BLaER1 (cell line): ENCODE measurements around the gene C11orf68.
A peak's percentile ranks its signal among the peaks of the same experiment; 100 is the strongest.
"Not testable (repeated sequence)": the region's sequence is repeated elsewhere in the genome, so short reads cannot be mapped to it uniquely, and the experiment has no call there.

Experiments
- H3K27ac ChIP-seq: shearing (Covaris generic); formaldehyde crosslinking; 2 replicates; pipeline ENCODE4 v1.8.1; 2022
- H3K27me3 ChIP-seq: shearing (Covaris generic); formaldehyde crosslinking; 2 replicates; pipeline ENCODE4 v1.8.1; 2022
- H3K36me3 ChIP-seq: shearing (Covaris generic); formaldehyde crosslinking; 2 replicates; pipeline ENCODE4 v1.8.1; 2022
- H3K4me1 ChIP-seq: shearing (Covaris generic); formaldehyde crosslinking; 2 replicates; pipeline ENCODE4 v1.8.1; 2022
- H3K4me2 ChIP-seq: shearing (Covaris generic); formaldehyde crosslinking; 2 replicates; pipeline ENCODE4 v1.8.1; 2022
- H3K4me3 ChIP-seq: shearing (Covaris generic); formaldehyde crosslinking; 2 replicates; pipeline ENCODE4 v1.8.1; 2022
- H3K9ac ChIP-seq: shearing (Covaris generic); formaldehyde crosslinking; 2 replicates; pipeline ENCODE4 v1.8.1; 2022
- H3K9me3 ChIP-seq: shearing (Covaris generic); formaldehyde crosslinking; 2 replicates; pipeline ENCODE4 v1.8.1; 2022
- H4K20me1 ChIP-seq: shearing (Covaris generic); formaldehyde crosslinking; 2 replicates; pipeline ENCODE4 v1.8.1; 2022
- Cebpa-rat ChIP-seq: shearing (Covaris generic); IDR thresholded peaks from 2 replicates; pipeline ENCODE4 v1.8.1; 2022

The C11orf68 gene

DNA sequence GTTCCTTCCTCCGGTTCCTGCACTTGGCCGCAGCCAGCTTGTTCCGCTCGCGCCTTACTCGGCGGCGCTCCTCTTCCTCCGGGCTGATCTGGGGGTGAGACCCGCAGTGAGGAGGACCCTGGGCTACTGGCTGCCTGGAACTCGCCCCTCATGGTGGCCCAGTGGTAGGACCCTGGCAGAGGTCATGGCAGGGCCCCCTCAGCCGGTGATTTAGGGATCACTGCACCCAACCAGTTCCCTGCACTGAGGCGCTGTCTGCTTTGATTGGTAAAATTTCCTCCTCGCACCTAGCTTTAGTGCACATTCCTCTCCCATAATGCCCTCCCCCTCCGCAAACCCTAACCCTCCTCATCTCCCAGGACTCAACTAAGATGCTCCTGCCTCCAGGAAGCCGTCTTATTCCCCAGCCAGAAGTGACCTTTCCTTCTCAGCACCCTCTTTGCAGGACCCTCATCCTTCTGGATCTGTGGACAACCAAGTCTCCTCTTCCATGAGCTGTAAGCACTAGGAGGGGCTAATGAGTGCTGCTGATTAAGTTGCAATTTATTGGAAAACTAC, 24.7 kb downstream of the C11orf68 start:
- Histone ChIP-seq H3K9me3 (no peaks in the 10 kb centered on the region), H4K20me1 (peaks cover 26% of the 10 kb centered on the region), H3K4me3 (peak overlapping the region; percentile 97), H3K4me1 (peaks cover 55% of the 10 kb centered on the region), H3K27ac (peak overlapping the region; percentile 90), H3K4me2 (peak overlapping the region; percentile 98), H3K9ac (peak overlapping the region; percentile 76), H3K36me3 (no peaks in the 10 kb centered on the region), H3K27me3 (peaks cover 29% of the 10 kb centered on the region)
- no peak for TF ChIP-seq Cebpa-rat

DNA sequence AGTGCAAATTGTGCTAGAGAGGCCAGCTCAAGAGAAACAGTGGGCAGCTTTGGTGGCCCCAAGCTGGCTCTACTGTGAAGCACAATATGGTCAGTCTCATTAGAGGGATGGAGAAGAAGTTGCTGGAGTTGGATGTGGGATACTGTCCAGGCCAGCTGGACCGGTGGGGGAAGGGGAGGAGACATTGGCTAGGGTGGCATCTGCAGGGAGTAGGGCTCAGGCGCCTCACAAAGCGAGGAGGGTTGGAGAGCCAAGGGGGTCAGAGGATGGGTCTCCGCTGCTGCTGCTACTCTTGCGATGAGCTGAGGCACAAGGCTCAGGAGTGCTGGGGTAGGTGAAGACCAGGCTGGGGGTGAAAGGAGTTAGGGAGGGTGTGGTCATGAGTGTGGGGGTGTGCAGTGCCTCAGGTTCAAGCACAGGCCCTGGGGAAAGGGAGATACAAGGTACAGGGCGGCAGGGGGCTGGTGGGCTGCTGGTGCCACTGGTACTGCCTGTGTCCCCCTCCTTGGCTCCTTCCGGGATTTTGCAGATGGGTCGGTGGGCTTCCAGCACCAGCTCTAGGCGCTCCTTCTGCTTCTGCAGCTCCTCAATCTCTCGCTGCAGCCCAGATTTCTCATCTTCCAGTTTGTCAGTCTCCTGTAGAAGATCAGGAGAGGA, 26.1 kb downstream of the C11orf68 start:
- Histone ChIP-seq H4K20me1 (peaks cover 26% of the 10 kb centered on the region), H3K4me3 (peak overlapping the region; percentile 97)

GRCh38 chr11:65892137-65892540, 26.7 kb downstream of the C11orf68 start:
- not testable (repeated sequence) for H3K36me3 ChIP-seq, H3K27me3 ChIP-seq, H3K9me3 ChIP-seq
- Histone ChIP-seq H3K27ac (peak overlapping the region; percentile 98), H3K9ac (peak overlapping the region; percentile 99), H3K4me1 (peaks cover 57% of the 10 kb centered on the region), H4K20me1 (peaks cover 26% of the 10 kb centered on the region), H3K4me2 (peak overlapping the region; percentile 98), H3K4me3 (peak overlapping the region; percentile 97)

More for the DNA sequence above, 26.1 kb downstream of the C11orf68 start:
- H3K27me3 ChIP-seq = peaks cover 16% of the 10 kb centered on the region
- no peak for TF ChIP-seq Cebpa-rat
- H3K4me1 ChIP-seq = peaks cover 50% of the 10 kb centered on the region
- peak overlapping the region; percentile 98 for H3K4me2 ChIP-seq
- no peaks in the 10 kb centered on the region for H3K36me3 ChIP-seq
- no peaks in the 10 kb centered on the region for H3K9me3 ChIP-seq
- peak overlapping the region; percentile 99 for H3K9ac ChIP-seq
- H3K27ac ChIP-seq = peak overlapping the region; percentile 98

GRCh38 chr11:65891219-65892136, 27.4 kb downstream of the C11orf68 start:
- Histone ChIP-seq H4K20me1 (peaks cover 31% of the 10 kb centered on the region), H3K9ac (peak overlapping the region; percentile 99), H3K9me3 (no peaks in the 10 kb centered on the region), H3K36me3 (peaks cover 8% of the 10 kb centered on the region), H3K4me1 (peaks cover 64% of the 10 kb centered on the region), H3K27ac (peak overlapping the region; percentile 98), H3K4me3 (peak overlapping the region; percentile 97), H3K4me2 (peak overlapping the region; percentile 98), H3K27me3 (peaks cover 3% of the 10 kb centered on the region; the same call in 1 of the 2 replicates)
- TF ChIP-seq Cebpa-rat = no peak

DNA sequence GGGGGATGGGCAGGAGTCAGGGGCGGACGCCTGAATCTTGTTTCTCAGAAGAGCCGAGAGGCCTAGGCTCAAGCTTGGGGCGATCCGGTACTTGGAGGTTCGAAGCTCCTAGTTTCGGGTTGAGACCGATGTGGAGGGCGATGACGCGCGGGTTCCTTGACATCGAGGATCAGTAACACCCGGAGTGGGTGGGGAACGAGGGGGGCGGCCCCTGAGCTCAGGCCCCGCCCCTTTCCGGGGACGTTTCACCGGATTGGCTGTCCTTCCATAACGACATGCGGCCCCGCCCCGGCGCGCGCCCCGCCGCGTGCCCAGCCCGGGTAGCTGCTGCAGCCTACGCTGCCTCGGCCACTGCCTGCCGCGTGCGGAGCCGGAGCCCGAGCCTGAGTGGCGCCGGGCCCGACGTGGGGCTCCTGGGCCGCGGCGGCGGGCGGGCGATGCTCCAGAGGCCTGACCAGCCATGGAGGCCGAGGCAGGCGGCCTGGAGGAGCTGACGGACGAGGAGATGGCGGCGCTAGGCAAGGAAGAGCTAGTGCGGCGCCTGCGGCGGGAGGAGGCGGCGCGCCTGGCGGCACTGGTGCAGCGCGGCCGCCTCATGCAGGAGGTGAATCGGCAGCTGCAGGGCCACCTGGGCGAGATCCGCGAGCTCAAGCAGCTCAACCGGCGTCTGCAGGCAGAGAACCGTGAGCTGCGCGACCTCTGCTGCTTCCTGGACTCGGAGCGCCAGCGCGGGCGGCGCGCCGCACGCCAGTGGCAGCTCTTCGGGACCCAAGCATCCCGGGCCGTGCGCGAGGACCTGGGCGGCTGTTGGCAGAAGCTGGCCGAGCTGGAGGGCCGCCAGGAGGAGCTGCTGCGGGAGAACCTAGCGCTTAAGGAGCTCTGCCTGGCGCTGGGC, 28.3 kb downstream of the C11orf68 start, which contains the start of gene CCDC85B:
Gene CCDC85B (plus strand): TSS at position 350 of the 895 bp plus-strand sequence. CDS start 111 bp downstream, at position 461.
- H3K4me3 ChIP-seq = peak within 1 kb of the TSS; percentile 97
- H3K4me2 ChIP-seq = peak within 1 kb of the TSS; percentile 98
- no peaks in the 10 kb centered on the region for H3K27me3 ChIP-seq
- peaks cover 73% of the 10 kb centered on the region for H3K4me1 ChIP-seq
- peaks cover 31% of the 10 kb centered on the region for H4K20me1 ChIP-seq
- H3K36me3 ChIP-seq = peaks cover 17% of the 10 kb centered on the region
- TF ChIP-seq Cebpa-rat = no peak
- peak within 1 kb of the TSS; percentile 98 for H3K27ac ChIP-seq
- H3K9ac ChIP-seq = peak within 1 kb of the TSS; percentile 99
- H3K9me3 ChIP-seq = no peaks in the 10 kb centered on the region

DNA sequence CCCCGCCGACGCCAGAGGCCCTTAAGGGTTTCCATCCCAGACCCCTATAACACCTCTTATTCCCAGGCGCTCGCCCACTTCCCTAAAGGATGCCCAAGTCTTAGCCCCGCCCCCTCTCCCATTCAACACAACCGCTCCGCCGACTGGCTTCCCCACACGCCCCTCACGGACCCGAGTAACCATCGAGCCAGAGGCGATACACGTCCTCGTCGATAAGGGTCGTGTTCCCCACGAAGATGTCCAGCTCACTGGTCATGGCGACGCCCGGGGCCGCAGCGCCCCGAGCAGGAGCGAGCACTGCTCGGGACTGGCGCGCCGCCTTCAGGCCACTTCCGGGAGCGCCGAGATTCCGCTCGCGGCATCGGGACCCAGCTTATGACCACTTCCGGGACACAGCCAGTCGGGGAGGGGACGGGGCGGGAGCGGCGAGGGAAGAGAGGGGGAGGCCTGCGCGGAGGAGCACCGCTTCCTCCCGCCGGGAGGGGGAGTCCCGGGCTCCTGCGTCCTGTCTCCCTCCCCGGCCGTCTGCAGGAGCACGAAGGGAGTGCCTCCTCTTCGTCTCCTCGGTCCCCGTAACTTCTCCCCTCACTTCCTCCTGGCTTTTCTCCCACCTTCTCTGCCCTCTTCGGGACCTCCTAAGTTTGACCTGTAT, 30.6 kb downstream of the C11orf68 start, which contains the start of gene FIBP:
Gene FIBP (minus strand): TSS at position 309 of the 652 bp plus-strand sequence. CDS start 53 bp downstream, at position 256.
- Histone ChIP-seq H3K4me3 (peak within 1 kb of the TSS; percentile 97), H3K27me3 (no peaks in the 10 kb centered on the region), H3K4me1 (peaks cover 69% of the 10 kb centered on the region), H3K27ac (peak within 1 kb of the TSS; percentile 82), H4K20me1 (peaks cover 37% of the 10 kb centered on the region), H3K9me3 (no peaks in the 10 kb centered on the region), H3K9ac (peak within 1 kb of the TSS; percentile 99), H3K36me3 (peaks cover 36% of the 10 kb centered on the region), H3K4me2 (peak within 1 kb of the TSS; percentile 98)
- no peak for TF ChIP-seq Cebpa-rat

DNA sequence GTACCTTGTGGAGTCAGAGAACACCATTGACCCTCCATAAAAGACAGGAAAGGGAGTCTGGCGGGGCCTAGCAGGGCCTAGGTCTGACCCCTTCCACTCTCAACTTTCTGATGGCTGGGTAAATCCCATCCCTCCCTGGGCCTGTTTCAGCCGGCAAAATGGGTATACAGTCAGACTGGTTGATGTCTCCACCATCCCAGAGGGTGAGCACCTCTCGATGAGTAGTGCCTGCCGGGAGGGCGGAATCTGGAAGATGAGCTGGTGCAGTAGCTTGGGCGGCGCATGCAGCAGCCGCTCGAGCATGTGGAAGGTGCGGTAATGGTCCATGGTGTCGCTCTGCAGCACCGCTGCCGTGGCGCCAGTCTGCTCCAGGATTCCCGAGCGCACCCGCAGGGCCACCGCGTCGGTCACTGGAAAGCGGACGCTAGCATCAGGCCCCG, 31.1 kb downstream of the C11orf68 start:
- Histone ChIP-seq H3K4me3 (peak overlapping the region; percentile 97), H3K4me2 (peak overlapping the region; percentile 98), H3K27ac (peak overlapping the region; percentile 82), H3K36me3 (peaks cover 41% of the 10 kb centered on the region), H3K9ac (peak overlapping the region; percentile 99), H3K27me3 (no peaks in the 10 kb centered on the region), H4K20me1 (peaks cover 34% of the 10 kb centered on the region), H3K4me1 (peaks cover 65% of the 10 kb centered on the region), H3K9me3 (no peaks in the 10 kb centered on the region)
- no peak for TF ChIP-seq Cebpa-rat

GRCh38 chr11:65886826-65887722, 31.8 kb downstream of the C11orf68 start:
- H3K4me1 ChIP-seq = peaks cover 65% of the 10 kb centered on the region

More at GRCh38 chr11:65886826-65887722, 31.8 kb downstream of the C11orf68 start:
- no peaks in the 10 kb centered on the region for H3K9me3 ChIP-seq
- peak overlapping the region; percentile 99 for H3K9ac ChIP-seq
- H3K4me2 ChIP-seq = peak overlapping the region; percentile 98
- H3K27ac ChIP-seq = peak overlapping the region; percentile 82; the same call in 1 of the 2 replicates
- H3K36me3 ChIP-seq = peaks cover 48% of the 10 kb centered on the region
- H3K4me3 ChIP-seq = peak overlapping the region; percentile 97
- H4K20me1 ChIP-seq = peaks cover 30% of the 10 kb centered on the region
- H3K27me3 ChIP-seq = no peaks in the 10 kb centered on the region
- no peak for TF ChIP-seq Cebpa-rat
